Transverse colon (tissue), 4 donors: ENCODE results near the gene ERGIC1.

Source experiments
- POLR2A ChIP-seq: fragments of 450-650 bp; IDR thresholded peaks from one replicate; pipeline ENCODE4 v1.6.1; 2016; ENCODE audit warnings: antibody characterized with exemption, mild to moderate bottlenecking, moderate library complexity
- POLR2AphosphoS5 ChIP-seq, 3 donors: sonication (generic); formaldehyde crosslinking; IDR thresholded peaks; one replicate each; pipeline ENCODE4 v1.6.1; 2016; ENCODE audit warnings: antibody characterized with exemption in 3 of 3
- TF ChIP-seq, protein P1 (sequence below), 5 experiments: fragments of 200-600 bp in 3 of 5; fragments of 450-650 bp in 2 of 5; sonication (generic) in 3 of 5; IDR thresholded peaks; 1 replicate in 2 of 5; 2 replicates in 3 of 5; pipeline ENCODE4 v1.5.1; 2016 to 2017; ENCODE audit warnings: antibody characterized with exemption in 5 of 5, inconsistent platforms in 3 of 5, mild to moderate bottlenecking in 2 of 5, moderate library complexity in 1 of 5

DNA sequence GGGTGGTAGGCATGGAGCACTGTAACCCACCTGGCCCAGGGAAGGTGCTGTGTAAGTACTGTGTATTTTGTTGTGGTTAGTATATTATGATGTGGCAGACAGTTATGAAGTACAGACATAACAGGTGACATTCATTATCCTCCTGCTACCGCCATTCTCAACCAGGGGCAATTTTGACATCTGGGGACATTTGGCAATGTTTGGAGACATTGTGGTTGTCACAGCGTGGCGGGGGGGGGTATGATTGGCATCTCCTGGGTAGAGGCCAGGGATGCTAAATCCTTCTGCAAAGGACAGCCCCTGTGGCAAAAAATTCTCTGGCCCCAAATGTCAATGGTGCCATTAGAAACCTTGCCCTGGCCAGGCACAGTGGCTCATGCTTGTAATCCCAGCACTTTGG, 115.4 kb downstream of the ERGIC1 start:
- TF ChIP-seq, protein P1, sequence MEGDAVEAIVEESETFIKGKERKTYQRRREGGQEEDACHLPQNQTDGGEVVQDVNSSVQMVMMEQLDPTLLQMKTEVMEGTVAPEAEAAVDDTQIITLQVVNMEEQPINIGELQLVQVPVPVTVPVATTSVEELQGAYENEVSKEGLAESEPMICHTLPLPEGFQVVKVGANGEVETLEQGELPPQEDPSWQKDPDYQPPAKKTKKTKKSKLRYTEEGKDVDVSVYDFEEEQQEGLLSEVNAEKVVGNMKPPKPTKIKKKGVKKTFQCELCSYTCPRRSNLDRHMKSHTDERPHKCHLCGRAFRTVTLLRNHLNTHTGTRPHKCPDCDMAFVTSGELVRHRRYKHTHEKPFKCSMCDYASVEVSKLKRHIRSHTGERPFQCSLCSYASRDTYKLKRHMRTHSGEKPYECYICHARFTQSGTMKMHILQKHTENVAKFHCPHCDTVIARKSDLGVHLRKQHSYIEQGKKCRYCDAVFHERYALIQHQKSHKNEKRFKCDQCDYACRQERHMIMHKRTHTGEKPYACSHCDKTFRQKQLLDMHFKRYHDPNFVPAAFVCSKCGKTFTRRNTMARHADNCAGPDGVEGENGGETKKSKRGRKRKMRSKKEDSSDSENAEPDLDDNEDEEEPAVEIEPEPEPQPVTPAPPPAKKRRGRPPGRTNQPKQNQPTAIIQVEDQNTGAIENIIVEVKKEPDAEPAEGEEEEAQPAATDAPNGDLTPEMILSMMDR (IDR thresholded peaks at IDR 0.05), result no peak
- no peak for TF ChIP-seq POLR2AphosphoS5 (IDR thresholded peaks at IDR 0.05)
- no peak for TF ChIP-seq POLR2A
